ENCODE measurements around the gene SLC31A2.

SLC31A2 gene

DNA sequence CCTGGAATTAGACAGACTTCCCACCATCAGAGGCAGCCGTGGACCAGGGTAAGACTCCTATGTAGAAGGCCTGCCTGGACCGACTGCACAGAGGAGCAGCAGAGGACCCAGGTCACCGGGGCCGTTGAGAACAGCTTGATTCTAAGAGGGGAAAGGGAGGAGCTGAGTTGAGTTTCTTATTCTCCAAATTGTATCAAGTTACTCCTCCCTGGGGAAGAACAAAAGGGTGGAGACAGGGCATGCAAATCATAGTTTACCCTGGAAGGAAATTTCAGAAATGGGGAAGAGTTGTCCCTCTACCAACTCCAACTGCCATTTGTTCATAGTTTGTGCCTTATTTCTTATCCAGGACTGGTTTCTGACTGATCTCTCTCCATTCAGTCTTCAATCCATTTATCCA is 20.9 kb upstream of the SLC31A2 start:
- no peaks in the 10 kb centered on the region for H3K36me3 ChIP-seq (ENCODE audit: control insufficient read depth in 1 of 2, insufficient read depth in 2 of 2, low read depth in 1 of 2, low read length in 2 of 2)
- no peak overlapping the region for H2BK12ac ChIP-seq (ENCODE audit: low read length in 2 of 2)
- DNase-seq: no peak
- H3K9ac ChIP-seq (ENCODE audit: low read length): no peak overlapping the region
- H2BK15ac ChIP-seq (ENCODE audit: low read depth, poor library complexity, severe bottlenecking): no peak overlapping the region
- no peak overlapping the region for H3K18ac ChIP-seq (ENCODE audit: low read depth in 1 of 2, low read length in 2 of 2)
- no peak overlapping the region for H3K4ac ChIP-seq (ENCODE audit: low read depth in 1 of 2, low read length in 2 of 2)
- no peaks in the 10 kb centered on the region for H3K9me3 ChIP-seq (ENCODE audit: control insufficient read depth, low read length)
- 49% methylated on average over 4 of the region's 4 CpGs for WGBS
- no peak overlapping the region for H3K14ac ChIP-seq (ENCODE audit: low read length in 2 of 2)
- H3K23ac ChIP-seq (ENCODE audit: low read length in 2 of 2): no peak overlapping the region
- no peak overlapping the region for H2BK120ac ChIP-seq (ENCODE audit: low read depth, low read length)
- no peak overlapping the region for H2AFZ ChIP-seq (ENCODE audit: low read depth, low read length)
- no peak overlapping the region for H4K91ac ChIP-seq (ENCODE audit: low read length)
- no peak overlapping the region for H2AK5ac ChIP-seq (ENCODE audit: low read length, severe bottlenecking)
- H4K8ac ChIP-seq (ENCODE audit: low read length): no peak overlapping the region
- H3K4me2 ChIP-seq (ENCODE audit: low read length, poor library complexity, severe bottlenecking): no peak overlapping the region
- H2BK5ac ChIP-seq (ENCODE audit: low read depth, low read length, poor library complexity, severe bottlenecking): no peak overlapping the region
- H3K4me3 ChIP-seq (ENCODE audit: insufficient read depth in 1 of 2, low read depth in 1 of 2, low read length in 2 of 2): no peak overlapping the region
- no peaks in the 10 kb centered on the region for H3K4me1 ChIP-seq (ENCODE audit: control insufficient read depth, insufficient read depth, low read depth, low read length)
- no peaks in the 10 kb centered on the region for H3K79me1 ChIP-seq (replicated peaks; ENCODE audit: low read length, poor library complexity, severe bottlenecking)
- peaks cover 10 to 18% of the 10 kb centered on the region in 2 experiments for H3K27me3 ChIP-seq (ENCODE audit: control insufficient read depth in 1 of 2, insufficient read depth in 1 of 2, low read length in 2 of 2)
- H3K27ac ChIP-seq (ENCODE audit: low read length, poor library complexity, severe bottlenecking): no peak overlapping the region

DNA sequence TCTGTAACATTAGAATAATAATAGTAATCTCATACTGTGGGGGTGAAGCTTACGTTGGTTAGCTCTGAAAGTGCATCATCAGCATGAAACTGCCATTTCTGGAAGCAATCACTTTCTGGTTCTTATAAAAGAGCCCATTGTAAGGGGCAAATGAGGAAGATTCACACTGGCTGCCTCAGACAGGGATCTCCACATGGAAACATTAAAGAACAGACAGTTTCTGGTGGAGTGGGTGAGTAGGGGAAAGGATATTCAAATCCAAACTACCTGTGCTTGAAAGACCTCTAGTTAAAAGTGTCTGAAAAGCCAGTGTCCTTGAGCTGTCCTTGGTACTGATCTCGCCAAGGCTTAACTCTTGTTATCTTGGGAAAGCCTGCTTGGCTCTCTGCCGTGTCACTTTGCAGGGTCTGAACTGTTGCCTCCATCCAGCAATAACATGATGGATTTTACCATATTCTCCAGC is 19.1 kb upstream of the SLC31A2 start:
- Histone ChIP-seq H4K8ac (ENCODE audit: low read length) (no peak overlapping the region), H4K91ac (ENCODE audit: low read length) (no peak overlapping the region), H2BK12ac (ENCODE audit: low read length in 2 of 2) (no peak overlapping the region), H3K18ac (ENCODE audit: low read depth in 1 of 2, low read length in 2 of 2) (no peak overlapping the region), H2AK5ac (ENCODE audit: low read length, severe bottlenecking) (no peak overlapping the region), H2BK120ac (ENCODE audit: low read depth, low read length) (no peak overlapping the region), H3K23ac (ENCODE audit: low read length in 2 of 2) (no peak overlapping the region), H2BK5ac (ENCODE audit: low read depth, low read length, poor library complexity, severe bottlenecking) (no peak overlapping the region), H3K27me3 (ENCODE audit: control insufficient read depth in 1 of 2, insufficient read depth in 1 of 2, low read length in 2 of 2) (peaks cover 18 to 19% of the 10 kb centered on the region in 2 experiments), H3K27ac (ENCODE audit: low read length, poor library complexity, severe bottlenecking) (no peak overlapping the region), H2AFZ (ENCODE audit: low read depth, low read length) (no peak overlapping the region), H3K9me3 (ENCODE audit: control insufficient read depth, low read length) (no peaks in the 10 kb centered on the region), H3K4me2 (ENCODE audit: low read length, poor library complexity, severe bottlenecking) (no peak overlapping the region), H2BK15ac (ENCODE audit: low read depth, poor library complexity, severe bottlenecking) (no peak overlapping the region), H3K79me1 (replicated peaks; ENCODE audit: low read length, poor library complexity, severe bottlenecking) (no peaks in the 10 kb centered on the region), H3K36me3 (ENCODE audit: control insufficient read depth in 1 of 2, insufficient read depth in 2 of 2, low read depth in 1 of 2, low read length in 2 of 2) (no peaks in the 10 kb centered on the region), H3K4me3 (ENCODE audit: insufficient read depth in 1 of 2, low read depth in 1 of 2, low read length in 2 of 2) (no peak overlapping the region), H3K14ac (ENCODE audit: low read length in 2 of 2) (no peak overlapping the region), H3K4ac (ENCODE audit: low read depth in 1 of 2, low read length in 2 of 2) (no peak overlapping the region), H3K9ac (ENCODE audit: low read length) (no peak overlapping the region), H3K4me1 (ENCODE audit: control insufficient read depth, insufficient read depth, low read depth, low read length) (no peaks in the 10 kb centered on the region)
- WGBS: 28% methylated on average over 3 of the region's 3 CpGs
- DNase-seq: peak; percentile 43

- Histone ChIP-seq H2BK5ac (ENCODE audit: low read depth, low read length, poor library complexity, severe bottlenecking) (no peak overlapping the region), H4K91ac (ENCODE audit: low read length) (no peak overlapping the region), H2BK15ac (ENCODE audit: low read depth, poor library complexity, severe bottlenecking) (no peak overlapping the region), H3K4me2 (ENCODE audit: low read length, poor library complexity, severe bottlenecking) (no peak overlapping the region), H3K9ac (ENCODE audit: low read length) (no peak overlapping the region), H2AK5ac (ENCODE audit: low read length, severe bottlenecking) (no peak overlapping the region), H3K4me1 (ENCODE audit: control insufficient read depth, insufficient read depth, low read depth, low read length) (no peaks in the 10 kb centered on the region), H3K14ac (ENCODE audit: low read length in 2 of 2) (no peak overlapping the region), H3K79me1 (replicated peaks; ENCODE audit: low read length, poor library complexity, severe bottlenecking) (no peaks in the 10 kb centered on the region), H3K27ac (ENCODE audit: low read length, poor library complexity, severe bottlenecking) (no peak overlapping the region), H3K18ac (ENCODE audit: low read depth in 1 of 2, low read length in 2 of 2) (no peak overlapping the region), H3K4ac (ENCODE audit: low read depth in 1 of 2, low read length in 2 of 2) (no peak overlapping the region), H3K4me3 (ENCODE audit: insufficient read depth in 1 of 2, low read depth in 1 of 2, low read length in 2 of 2) (no peak overlapping the region), H2BK12ac (ENCODE audit: low read length in 2 of 2) (no peak overlapping the region), H4K8ac (ENCODE audit: low read length) (no peak overlapping the region), H3K27me3 (ENCODE audit: control insufficient read depth in 1 of 2, insufficient read depth in 1 of 2, low read length in 2 of 2) (peaks cover 29 to 32% of the 10 kb centered on the region in 2 experiments), H3K36me3 (ENCODE audit: control insufficient read depth in 1 of 2, insufficient read depth in 2 of 2, low read depth in 1 of 2, low read length in 2 of 2) (no peaks in the 10 kb centered on the region), H2BK120ac (ENCODE audit: low read depth, low read length) (no peak overlapping the region), H2AFZ (ENCODE audit: low read depth, low read length) (no peak overlapping the region), H3K23ac (ENCODE audit: low read length in 2 of 2) (no peak overlapping the region), H3K9me3 (ENCODE audit: control insufficient read depth, low read length) (peaks cover 9% of the 10 kb centered on the region)
- DNase-seq: no peak
- WGBS: 59% methylated on average over 7 of the region's 9 CpGs
These were observed 13.3 kb upstream of the SLC31A2 start for GRCh38 chr9:113137196-113138168.

DNA sequence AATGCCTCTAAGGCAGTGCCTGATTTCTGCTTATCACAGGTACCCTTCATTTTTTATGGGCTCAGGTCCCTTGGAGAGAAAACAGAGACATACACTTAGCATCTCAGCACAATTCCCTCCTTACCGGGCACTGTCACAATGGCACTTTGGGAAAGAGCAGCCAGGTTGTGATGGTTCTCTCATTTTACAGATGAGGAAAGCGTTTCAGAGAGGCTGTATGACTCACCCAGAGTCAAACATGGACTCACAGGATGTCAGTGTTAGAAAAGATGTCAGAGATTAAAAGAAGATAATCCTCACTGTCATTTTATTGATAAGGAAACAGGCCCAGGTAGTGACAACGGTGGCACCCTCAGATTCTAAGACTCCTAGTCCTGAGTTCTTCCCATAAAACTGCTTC is 12.0 kb upstream of the SLC31A2 start:
- H3K4me1 ChIP-seq (ENCODE audit: control insufficient read depth, insufficient read depth, low read depth, low read length): no peaks in the 10 kb centered on the region
- DNase-seq: no peak
- no peak overlapping the region for H2BK15ac ChIP-seq (ENCODE audit: low read depth, poor library complexity, severe bottlenecking)
- no peak overlapping the region for H3K18ac ChIP-seq (ENCODE audit: low read depth in 1 of 2, low read length in 2 of 2)
- no peak overlapping the region for H3K4me2 ChIP-seq (ENCODE audit: low read length, poor library complexity, severe bottlenecking)
- no peaks in the 10 kb centered on the region for H3K79me1 ChIP-seq (replicated peaks; ENCODE audit: low read length, poor library complexity, severe bottlenecking)
- H3K27me3 ChIP-seq (ENCODE audit: control insufficient read depth in 1 of 2, insufficient read depth in 1 of 2, low read length in 2 of 2): peaks cover 42 to 43% of the 10 kb centered on the region in 2 experiments
- no peak overlapping the region for H4K8ac ChIP-seq (ENCODE audit: low read length)
- peaks cover 9% of the 10 kb centered on the region for H3K9me3 ChIP-seq (ENCODE audit: control insufficient read depth, low read length)
- H2AFZ ChIP-seq (ENCODE audit: low read depth, low read length): no peak overlapping the region
- no peak overlapping the region for H2BK12ac ChIP-seq (ENCODE audit: low read length in 2 of 2)
- H4K91ac ChIP-seq (ENCODE audit: low read length): no peak overlapping the region
- H3K14ac ChIP-seq (ENCODE audit: low read length in 2 of 2): no peak overlapping the region
- no peak overlapping the region for H3K4me3 ChIP-seq (ENCODE audit: insufficient read depth in 1 of 2, low read depth in 1 of 2, low read length in 2 of 2)
- H3K23ac ChIP-seq (ENCODE audit: low read length in 2 of 2): no peak overlapping the region
- H3K36me3 ChIP-seq (ENCODE audit: control insufficient read depth in 1 of 2, insufficient read depth in 2 of 2, low read depth in 1 of 2, low read length in 2 of 2): no peaks in the 10 kb centered on the region
- no peak overlapping the region for H3K4ac ChIP-seq (ENCODE audit: low read depth in 1 of 2, low read length in 2 of 2)
- no peak overlapping the region for H2AK5ac ChIP-seq (ENCODE audit: low read length, severe bottlenecking)
- no peak overlapping the region for H3K9ac ChIP-seq (ENCODE audit: low read length)
- H3K27ac ChIP-seq (ENCODE audit: low read length, poor library complexity, severe bottlenecking): no peak overlapping the region
- WGBS: 46% methylated on average over 3 of the region's 3 CpGs
- no peak overlapping the region for H2BK120ac ChIP-seq (ENCODE audit: low read depth, low read length)
- H2BK5ac ChIP-seq (ENCODE audit: low read depth, low read length, poor library complexity, severe bottlenecking): no peak overlapping the region

All from mesenchymal stem cell (in vitro differentiated cells and primary cell).